ENCODE data around the gene CNDP1. TPM values are rescaled to one million over a fixed set of nuclear protein-coding genes. Genes with fewer than 3 reads are reported as not detected.

Gene CNDP1
- polyA plus RNA-seq, 1 of the 3 experiments (the other 2 are of a cell fraction) = not detected

DNA sequence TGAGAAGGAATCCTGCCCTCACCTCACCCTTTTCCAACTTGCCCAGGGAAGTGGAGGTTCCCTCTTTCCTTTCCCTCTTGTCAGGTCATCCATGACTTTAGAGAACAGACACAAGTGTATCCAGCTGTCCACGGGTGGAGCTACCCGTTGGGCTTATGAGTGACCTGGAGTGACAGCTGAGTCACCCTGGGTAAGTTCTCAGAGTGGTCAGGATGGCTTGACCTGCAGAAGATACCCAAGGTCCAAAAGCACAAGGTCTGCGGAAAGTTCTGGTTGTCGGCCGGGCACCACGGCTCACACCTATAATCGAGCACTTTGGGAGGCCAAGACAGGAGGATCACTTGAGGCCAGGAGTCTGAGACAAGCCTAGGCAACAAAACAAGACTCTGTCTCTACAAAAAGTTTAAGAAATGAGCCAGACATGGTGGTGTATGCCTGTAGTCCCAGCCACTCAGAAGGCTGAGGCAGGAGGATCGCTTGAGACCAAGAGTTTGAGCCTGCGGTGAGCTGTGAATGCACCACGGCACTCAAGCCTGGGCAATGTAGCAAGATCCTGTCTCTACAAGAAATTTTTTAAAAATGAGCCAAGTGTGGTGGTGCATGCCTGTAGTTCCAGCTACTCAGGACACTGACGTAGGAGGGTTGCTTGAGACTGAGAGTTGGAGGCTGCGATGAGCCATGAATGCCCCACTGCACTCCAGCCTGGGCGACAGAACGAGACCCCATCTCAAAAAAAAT lies 14.0 kb upstream of the CNDP1 start:
- Histone ChIP-seq H3K9ac (no peak overlapping the region), H3K9me2 (no peaks in the 10 kb centered on the region), H2AFZ (ENCODE audit: low read depth) (no peak overlapping the region), H3K27ac (ENCODE audit: low read depth in 2 of 2, low read length in 1 of 2) (no peak overlapping the region), H4K20me1 (ENCODE audit: insufficient read depth) (no peaks in the 10 kb centered on the region), H3K4me3 (ENCODE audit: low read depth in 2 of 2, low read length in 1 of 2) (no peak overlapping the region), H3K9me3 (no peaks in the 10 kb centered on the region), H3K79me2 (ENCODE audit: insufficient read depth) (no peaks in the 10 kb centered on the region), H3K4me2 (no peak overlapping the region), H3K36me3 (replicated peaks in 1 of 2; ENCODE audit: control insufficient read depth in 1 of 2, insufficient read depth in 2 of 2, low read length in 1 of 2) (peaks cover 4 to 44% of the 10 kb centered on the region in 2 experiments), H3K27me3 (ENCODE audit: insufficient read depth) (no peaks in the 10 kb centered on the region), H3K4me1 (ENCODE audit: control insufficient read depth in 1 of 2, insufficient read depth in 2 of 2, low read depth in 1 of 2, low read length in 1 of 2) (no peaks in the 10 kb centered on the region), H3F3A (replicated peaks; ENCODE audit: insufficient read depth) (no peaks in the 10 kb centered on the region)
- ChIA-PET POLR2A (interaction anchor here (0.6 kb wide), 1 partner anchor 1818 kb away, joined by 3 read pairs; no protein-coding TSS in a partner anchor), CTCF (interaction anchor here (3.9 kb wide), 1 partner anchor 32 kb away, joined by 11 read pairs; no protein-coding TSS in a partner anchor)
- DNase-seq = no peak
- 90% methylated on average over 11 of the region's 14 CpGs for WGBS (ENCODE audit: low lambda C conversion rate)
- TF ChIP-seq TEAD4 (IDR thresholded peaks at IDR 0.05; ENCODE audit: borderline replicate concordance, insufficient read depth) = no peak
- no peak for TF ChIP-seq EZH2phosphoT487 (IDR thresholded peaks at IDR 0.05; ENCODE audit: borderline replicate concordance, low read depth)

DNA sequence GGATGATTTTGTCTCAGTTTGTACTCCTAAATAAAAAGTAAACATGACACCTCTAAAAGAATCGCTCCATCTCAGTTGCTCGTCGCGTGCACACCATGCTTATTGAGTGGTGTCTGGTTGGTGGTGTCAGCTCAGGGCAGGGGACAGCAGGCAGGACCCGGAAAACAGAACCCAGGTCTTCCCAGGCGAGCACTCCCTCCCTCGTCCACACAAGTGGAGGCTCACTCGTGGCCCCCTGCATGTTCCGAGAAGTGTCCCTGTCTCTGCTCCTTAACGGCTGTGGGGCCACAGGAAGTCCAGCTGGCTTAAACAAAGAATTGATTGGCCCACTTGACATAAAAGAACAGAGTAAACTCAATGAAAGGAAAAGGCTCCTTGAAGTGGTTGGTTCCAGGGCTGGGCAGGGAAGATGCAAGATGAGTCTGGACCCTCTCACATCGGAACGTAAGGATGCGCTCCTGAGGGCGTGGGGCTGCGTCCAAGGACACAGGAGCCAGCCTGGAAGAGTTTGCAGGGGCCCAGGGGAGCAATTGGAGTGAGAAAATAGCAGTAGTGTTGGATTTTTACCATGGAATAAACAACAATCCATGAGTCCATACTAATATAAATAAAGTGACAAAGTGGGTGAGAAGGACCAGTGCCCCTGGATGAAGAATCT lies 13.1 kb upstream of the CNDP1 start:
- Histone ChIP-seq H3K4me1 (ENCODE audit: control insufficient read depth in 1 of 2, insufficient read depth in 2 of 2, low read depth in 1 of 2, low read length in 1 of 2) (no peaks in the 10 kb centered on the region), H3K9me2 (no peaks in the 10 kb centered on the region), H3K9ac (no peak overlapping the region), H3K36me3 (replicated peaks in 1 of 2; ENCODE audit: control insufficient read depth in 1 of 2, insufficient read depth in 2 of 2, low read length in 1 of 2) (peaks cover 4 to 35% of the 10 kb centered on the region in 2 experiments), H3K4me3 (ENCODE audit: low read depth in 2 of 2, low read length in 1 of 2) (no peak overlapping the region), H3K27ac (ENCODE audit: low read depth in 2 of 2, low read length in 1 of 2) (no peak overlapping the region), H2AFZ (ENCODE audit: low read depth) (no peak overlapping the region), H3K4me2 (no peak overlapping the region), H3K79me2 (ENCODE audit: insufficient read depth) (no peaks in the 10 kb centered on the region), H4K20me1 (ENCODE audit: insufficient read depth) (no peaks in the 10 kb centered on the region), H3K27me3 (ENCODE audit: insufficient read depth) (no peaks in the 10 kb centered on the region), H3K9me3 (no peaks in the 10 kb centered on the region), H3F3A (replicated peaks; ENCODE audit: insufficient read depth) (no peaks in the 10 kb centered on the region)
- ChIA-PET POLR2A (no interaction called here), CTCF (interaction anchor here (3.9 kb wide), 1 partner anchor 31 kb away, joined by 11 read pairs; no protein-coding TSS in a partner anchor)
- 93% methylated on average over 15 of the region's 15 CpGs for WGBS (ENCODE audit: low lambda C conversion rate)
- TF ChIP-seq RXRA (IDR thresholded peaks at IDR 0.05; ENCODE audit: borderline replicate concordance, low read depth) (no peak), TAF1 (IDR thresholded peaks at IDR 0.05; ENCODE audit: borderline replicate concordance, low read depth, low read length) (no peak), RFX5 (IDR thresholded peaks at IDR 0.05; ENCODE audit: low read length) (no peak), NFIC (IDR thresholded peaks at IDR 0.05; ENCODE audit: borderline replicate concordance) (no peak), JUND (IDR thresholded peaks at IDR 0.05) (no peak), NRF1 (IDR thresholded peaks at IDR 0.05; ENCODE audit: low read depth, low read length) (no peak), FOXM1 (IDR thresholded peaks at IDR 0.05; ENCODE audit: low read depth) (no peak), YY1 (IDR thresholded peaks at IDR 0.05; ENCODE audit: low read depth) (no peak), GATA2 (CRISPR knock-in tag; IDR thresholded peaks at IDR 0.05) (no peak)
- TF ChIP-seq, protein P1, sequence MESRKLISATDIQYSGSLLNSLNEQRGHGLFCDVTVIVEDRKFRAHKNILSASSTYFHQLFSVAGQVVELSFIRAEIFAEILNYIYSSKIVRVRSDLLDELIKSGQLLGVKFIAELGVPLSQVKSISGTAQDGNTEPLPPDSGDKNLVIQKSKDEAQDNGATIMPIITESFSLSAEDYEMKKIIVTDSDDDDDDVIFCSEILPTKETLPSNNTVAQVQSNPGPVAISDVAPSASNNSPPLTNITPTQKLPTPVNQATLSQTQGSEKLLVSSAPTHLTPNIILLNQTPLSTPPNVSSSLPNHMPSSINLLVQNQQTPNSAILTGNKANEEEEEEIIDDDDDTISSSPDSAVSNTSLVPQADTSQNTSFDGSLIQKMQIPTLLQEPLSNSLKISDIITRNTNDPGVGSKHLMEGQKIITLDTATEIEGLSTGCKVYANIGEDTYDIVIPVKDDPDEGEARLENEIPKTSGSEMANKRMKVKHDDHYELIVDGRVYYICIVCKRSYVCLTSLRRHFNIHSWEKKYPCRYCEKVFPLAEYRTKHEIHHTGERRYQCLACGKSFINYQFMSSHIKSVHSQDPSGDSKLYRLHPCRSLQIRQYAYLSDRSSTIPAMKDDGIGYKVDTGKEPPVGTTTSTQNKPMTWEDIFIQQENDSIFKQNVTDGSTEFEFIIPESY (IDR thresholded peaks at IDR 0.05; ENCODE audit: borderline replicate concordance, low read depth) = no peak
- TF ChIP-seq, protein P2, sequence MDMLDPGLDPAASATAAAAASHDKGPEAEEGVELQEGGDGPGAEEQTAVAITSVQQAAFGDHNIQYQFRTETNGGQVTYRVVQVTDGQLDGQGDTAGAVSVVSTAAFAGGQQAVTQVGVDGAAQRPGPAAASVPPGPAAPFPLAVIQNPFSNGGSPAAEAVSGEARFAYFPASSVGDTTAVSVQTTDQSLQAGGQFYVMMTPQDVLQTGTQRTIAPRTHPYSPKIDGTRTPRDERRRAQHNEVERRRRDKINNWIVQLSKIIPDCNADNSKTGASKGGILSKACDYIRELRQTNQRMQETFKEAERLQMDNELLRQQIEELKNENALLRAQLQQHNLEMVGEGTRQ (IDR thresholded peaks at IDR 0.05; ENCODE audit: borderline replicate concordance, low read depth, low read length) = no peak
- TF ChIP-seq, protein P3, sequence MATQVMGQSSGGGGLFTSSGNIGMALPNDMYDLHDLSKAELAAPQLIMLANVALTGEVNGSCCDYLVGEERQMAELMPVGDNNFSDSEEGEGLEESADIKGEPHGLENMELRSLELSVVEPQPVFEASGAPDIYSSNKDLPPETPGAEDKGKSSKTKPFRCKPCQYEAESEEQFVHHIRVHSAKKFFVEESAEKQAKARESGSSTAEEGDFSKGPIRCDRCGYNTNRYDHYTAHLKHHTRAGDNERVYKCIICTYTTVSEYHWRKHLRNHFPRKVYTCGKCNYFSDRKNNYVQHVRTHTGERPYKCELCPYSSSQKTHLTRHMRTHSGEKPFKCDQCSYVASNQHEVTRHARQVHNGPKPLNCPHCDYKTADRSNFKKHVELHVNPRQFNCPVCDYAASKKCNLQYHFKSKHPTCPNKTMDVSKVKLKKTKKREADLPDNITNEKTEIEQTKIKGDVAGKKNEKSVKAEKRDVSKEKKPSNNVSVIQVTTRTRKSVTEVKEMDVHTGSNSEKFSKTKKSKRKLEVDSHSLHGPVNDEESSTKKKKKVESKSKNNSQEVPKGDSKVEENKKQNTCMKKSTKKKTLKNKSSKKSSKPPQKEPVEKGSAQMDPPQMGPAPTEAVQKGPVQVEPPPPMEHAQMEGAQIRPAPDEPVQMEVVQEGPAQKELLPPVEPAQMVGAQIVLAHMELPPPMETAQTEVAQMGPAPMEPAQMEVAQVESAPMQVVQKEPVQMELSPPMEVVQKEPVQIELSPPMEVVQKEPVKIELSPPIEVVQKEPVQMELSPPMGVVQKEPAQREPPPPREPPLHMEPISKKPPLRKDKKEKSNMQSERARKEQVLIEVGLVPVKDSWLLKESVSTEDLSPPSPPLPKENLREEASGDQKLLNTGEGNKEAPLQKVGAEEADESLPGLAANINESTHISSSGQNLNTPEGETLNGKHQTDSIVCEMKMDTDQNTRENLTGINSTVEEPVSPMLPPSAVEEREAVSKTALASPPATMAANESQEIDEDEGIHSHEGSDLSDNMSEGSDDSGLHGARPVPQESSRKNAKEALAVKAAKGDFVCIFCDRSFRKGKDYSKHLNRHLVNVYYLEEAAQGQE (IDR thresholded peaks at IDR 0.05; ENCODE audit: low read depth, low read length) = no peak
- TF ChIP-seq, protein P4, sequence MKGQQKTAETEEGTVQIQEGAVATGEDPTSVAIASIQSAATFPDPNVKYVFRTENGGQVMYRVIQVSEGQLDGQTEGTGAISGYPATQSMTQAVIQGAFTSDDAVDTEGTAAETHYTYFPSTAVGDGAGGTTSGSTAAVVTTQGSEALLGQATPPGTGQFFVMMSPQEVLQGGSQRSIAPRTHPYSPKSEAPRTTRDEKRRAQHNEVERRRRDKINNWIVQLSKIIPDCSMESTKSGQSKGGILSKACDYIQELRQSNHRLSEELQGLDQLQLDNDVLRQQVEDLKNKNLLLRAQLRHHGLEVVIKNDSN (IDR thresholded peaks at IDR 0.05; ENCODE audit: borderline replicate concordance, low read depth) = no peak
- DNase-seq = no peak
